K562 (cell line): ENCODE results near the gene PTPRT. TPM values are rescaled to one million over a fixed set of nuclear protein-coding genes. Genes with fewer than 3 reads are reported as not detected.

Experiments used
- SRSF7 ChIP-seq: fragments of 200-400 bp; formaldehyde crosslinking; optimal IDR thresholded peaks from 2 replicates; pipeline ENCODE3; 2017; ENCODE audit warnings: mild to moderate bottlenecking, low read depth, low read length
- ZNF253 ChIP-seq: fragments of 250-450 bp; sonication (Bioruptor Pico); conservative IDR thresholded peaks from 2 replicates; pipeline ENCODE4 v1.6.1; 2021; ENCODE audit warnings: mild to moderate bottlenecking
- ZNF408 ChIP-seq: fragments of 250-450 bp; sonication (Bioruptor Pico); IDR thresholded peaks from 2 replicates; pipeline ENCODE4 v1.4.0; 2020; ENCODE audit warnings: low read depth, mild to moderate bottlenecking, moderate library complexity
- polyA plus RNA-seq, 8 experiments: library from polyadenylated mRNA; depleted of rRNA in 4 of 8; stranded (reverse) in 5 of 8; unstranded in 3 of 8; fragments of >200 nt; fragmentation: Nextera tagmentation in 2 of 8; fragmentation: Illumina TruSeq in 1 of 8; extraction: Ambion mirVana in 2 of 8; extraction: Trizol in 1 of 8; gene quantifications; 2 replicates each; pipeline versions ENCODE4 v1.2.1 to v1.2.3, GENCODE V29; 2011 to 2014; ENCODE audit warnings: inconsistent platforms in 1 of 8, missing spikeins in 1 of 8
- total RNA-seq, 7 experiments: library from RNA; depleted of rRNA in 6 of 7; stranded (reverse); fragments of >200 nt in 6 of 7; fragmentation: Illumina TruSeq in 2 of 7; extraction: Trizol in 2 of 7; gene quantifications; 2 replicates each; pipeline versions ENCODE4 v1.2.1 to v1.2.3, GENCODE V29; 2011 to 2021; ENCODE audit warnings: low replicate concordance in 1 of 7
- TF ChIP-seq, protein P1 (sequence below), 2 experiments: fragments of 450-650 bp in 1 of 2; IDR thresholded peaks; 2 replicates each; pipeline ENCODE4 v1.6.1; 2011 to 2017; ENCODE audit warnings: low read depth in 2 of 2, antibody characterized with exemption in 1 of 2, borderline replicate concordance in 1 of 2, low read length in 1 of 2, mild to moderate bottlenecking in 1 of 2, mixed read lengths in 1 of 2; ENCODE audit not compliant: control insufficient read depth in 1 of 2
- TF ChIP-seq, protein P2 (sequence below): fragments of 450-650 bp; IDR thresholded peaks from 2 replicates; pipeline ENCODE4 v1.6.1; 2016; ENCODE audit warnings: low read depth

The PTPRT gene
- total and polyA plus RNA-seq, 9 of the 15 experiments (the other 6 are each of a cell fraction or from before 2014, with no cell fraction given) = not detected

DNA sequence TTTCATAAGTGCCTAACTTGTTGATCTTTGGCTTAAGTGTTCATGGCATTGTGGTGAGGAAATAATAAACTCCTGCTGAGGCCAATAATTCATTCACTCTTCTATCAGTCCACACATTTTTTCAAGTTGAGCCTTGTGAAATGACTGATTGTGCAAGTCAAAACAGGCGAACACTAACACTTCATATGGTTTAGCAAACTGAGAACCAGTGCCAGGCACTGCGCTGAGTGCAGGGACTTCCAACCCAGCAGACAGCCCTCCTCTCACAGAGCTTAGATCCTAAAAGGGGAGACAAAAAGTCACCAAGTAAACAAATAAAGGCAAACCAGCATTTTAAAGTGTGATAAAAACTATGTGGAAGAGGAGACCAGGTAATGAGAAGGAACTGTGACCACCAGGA is 435.0 kb downstream of the PTPRT start (continued):
- TF ChIP-seq, protein P1, sequence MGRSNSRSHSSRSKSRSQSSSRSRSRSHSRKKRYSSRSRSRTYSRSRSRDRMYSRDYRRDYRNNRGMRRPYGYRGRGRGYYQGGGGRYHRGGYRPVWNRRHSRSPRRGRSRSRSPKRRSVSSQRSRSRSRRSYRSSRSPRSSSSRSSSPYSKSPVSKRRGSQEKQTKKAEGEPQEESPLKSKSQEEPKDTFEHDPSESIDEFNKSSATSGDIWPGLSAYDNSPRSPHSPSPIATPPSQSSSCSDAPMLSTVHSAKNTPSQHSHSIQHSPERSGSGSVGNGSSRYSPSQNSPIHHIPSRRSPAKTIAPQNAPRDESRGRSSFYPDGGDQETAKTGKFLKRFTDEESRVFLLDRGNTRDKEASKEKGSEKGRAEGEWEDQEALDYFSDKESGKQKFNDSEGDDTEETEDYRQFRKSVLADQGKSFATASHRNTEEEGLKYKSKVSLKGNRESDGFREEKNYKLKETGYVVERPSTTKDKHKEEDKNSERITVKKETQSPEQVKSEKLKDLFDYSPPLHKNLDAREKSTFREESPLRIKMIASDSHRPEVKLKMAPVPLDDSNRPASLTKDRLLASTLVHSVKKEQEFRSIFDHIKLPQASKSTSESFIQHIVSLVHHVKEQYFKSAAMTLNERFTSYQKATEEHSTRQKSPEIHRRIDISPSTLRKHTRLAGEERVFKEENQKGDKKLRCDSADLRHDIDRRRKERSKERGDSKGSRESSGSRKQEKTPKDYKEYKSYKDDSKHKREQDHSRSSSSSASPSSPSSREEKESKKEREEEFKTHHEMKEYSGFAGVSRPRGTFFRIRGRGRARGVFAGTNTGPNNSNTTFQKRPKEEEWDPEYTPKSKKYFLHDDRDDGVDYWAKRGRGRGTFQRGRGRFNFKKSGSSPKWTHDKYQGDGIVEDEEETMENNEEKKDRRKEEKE (IDR thresholded peaks at IDR 0.05; ENCODE audit: borderline replicate concordance in 1 of 2, control insufficient read depth in 1 of 2, low read depth in 2 of 2, low read length in 1 of 2) = no peak
- TF ChIP-seq, protein P2, sequence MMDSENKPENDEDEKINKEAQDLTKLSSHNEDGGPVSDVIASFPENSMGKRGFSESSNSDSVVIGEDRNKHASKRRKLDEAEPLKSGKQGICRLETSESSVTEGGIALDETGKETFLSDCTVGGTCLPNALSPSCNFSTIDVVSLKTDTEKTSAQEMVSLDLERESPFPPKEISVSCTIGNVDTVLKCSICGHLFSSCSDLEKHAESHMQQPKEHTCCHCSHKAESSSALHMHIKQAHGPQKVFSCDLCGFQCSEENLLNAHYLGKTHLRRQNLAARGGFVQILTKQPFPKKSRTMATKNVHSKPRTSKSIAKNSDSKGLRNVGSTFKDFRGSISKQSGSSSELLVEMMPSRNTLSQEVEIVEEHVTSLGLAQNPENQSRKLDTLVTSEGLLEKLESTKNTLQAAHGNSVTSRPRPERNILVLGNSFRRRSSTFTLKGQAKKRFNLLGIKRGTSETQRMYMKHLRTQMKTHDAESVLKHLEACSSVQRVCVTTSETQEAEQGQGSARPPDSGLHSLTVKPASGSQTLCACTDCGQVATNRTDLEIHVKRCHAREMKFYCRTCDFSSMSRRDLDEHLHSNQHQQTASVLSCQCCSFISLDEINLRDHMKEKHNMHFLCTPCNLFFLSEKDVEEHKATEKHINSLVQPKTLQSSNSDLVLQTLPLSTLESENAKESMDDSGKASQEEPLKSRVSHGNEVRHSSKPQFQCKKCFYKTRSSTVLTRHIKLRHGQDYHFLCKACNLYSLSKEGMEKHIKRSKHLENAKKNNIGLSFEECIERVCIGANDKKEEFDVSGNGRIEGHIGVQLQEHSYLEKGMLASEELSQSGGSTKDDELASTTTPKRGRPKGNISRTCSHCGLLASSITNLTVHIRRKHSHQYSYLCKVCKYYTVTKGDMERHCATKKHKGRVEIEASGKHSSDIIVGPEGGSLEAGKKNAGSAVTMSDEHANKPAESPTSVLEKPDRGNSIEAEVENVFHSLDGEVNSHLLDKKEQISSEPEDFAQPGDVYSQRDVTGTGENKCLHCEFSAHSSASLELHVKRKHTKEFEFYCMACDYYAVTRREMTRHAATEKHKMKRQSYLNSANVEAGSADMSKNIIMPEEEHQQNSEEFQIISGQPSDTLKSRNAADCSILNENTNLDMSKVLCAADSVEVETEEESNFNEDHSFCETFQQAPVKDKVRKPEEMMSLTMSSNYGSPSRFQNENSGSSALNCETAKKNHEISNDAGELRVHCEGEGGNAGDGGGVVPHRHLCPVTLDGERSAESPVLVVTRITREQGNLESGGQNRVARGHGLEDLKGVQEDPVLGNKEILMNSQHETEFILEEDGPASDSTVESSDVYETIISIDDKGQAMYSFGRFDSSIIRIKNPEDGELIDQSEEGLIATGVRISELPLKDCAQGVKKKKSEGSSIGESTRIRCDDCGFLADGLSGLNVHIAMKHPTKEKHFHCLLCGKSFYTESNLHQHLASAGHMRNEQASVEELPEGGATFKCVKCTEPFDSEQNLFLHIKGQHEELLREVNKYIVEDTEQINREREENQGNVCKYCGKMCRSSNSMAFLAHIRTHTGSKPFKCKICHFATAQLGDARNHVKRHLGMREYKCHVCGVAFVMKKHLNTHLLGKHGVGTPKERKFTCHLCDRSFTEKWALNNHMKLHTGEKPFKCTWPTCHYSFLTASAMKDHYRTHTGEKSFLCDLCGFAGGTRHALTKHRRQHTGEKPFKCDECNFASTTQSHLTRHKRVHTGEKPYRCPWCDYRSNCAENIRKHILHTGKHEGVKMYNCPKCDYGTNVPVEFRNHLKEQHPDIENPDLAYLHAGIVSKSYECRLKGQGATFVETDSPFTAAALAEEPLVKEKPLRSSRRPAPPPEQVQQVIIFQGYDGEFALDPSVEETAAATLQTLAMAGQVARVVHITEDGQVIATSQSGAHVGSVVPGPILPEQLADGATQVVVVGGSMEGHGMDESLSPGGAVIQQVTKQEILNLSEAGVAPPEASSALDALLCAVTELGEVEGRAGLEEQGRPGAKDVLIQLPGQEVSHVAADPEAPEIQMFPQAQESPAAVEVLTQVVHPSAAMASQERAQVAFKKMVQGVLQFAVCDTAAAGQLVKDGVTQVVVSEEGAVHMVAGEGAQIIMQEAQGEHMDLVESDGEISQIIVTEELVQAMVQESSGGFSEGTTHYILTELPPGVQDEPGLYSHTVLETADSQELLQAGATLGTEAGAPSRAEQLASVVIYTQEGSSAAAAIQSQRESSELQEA = no peak
- TF ChIP-seq ZNF408 (CRISPR knock-in tag) (no peak), ZNF253 (no peak), SRSF7 (no peak)
- TF ChIP-seq, all 486 proteins: peak for 0
